Smooth muscle cell (in vitro differentiated cells): ENCODE measurements around the gene HS3ST5. TPM values are rescaled to one million over a fixed set of nuclear protein-coding genes. Genes with fewer than 3 reads are reported as not detected.

Experiments used
- DNase-seq: peaks from one replicate; lab custom pipeline; 2025; ENCODE audit not compliant: unreplicated experiment; lab: John Stamatoyannopoulos, UW
- H2AFZ ChIP-seq: fragments of 200-600 bp; sonication (generic); 2 replicates; pipeline ENCODE4 v1.6.0; 2016; ENCODE audit warnings: antibody characterized with exemption, low read depth, mild to moderate bottlenecking
- H3F3A ChIP-seq: fragments of 200-600 bp; sonication (generic); 2 replicates; pipeline ENCODE4 v1.6.0; 2017; ENCODE audit warnings: antibody characterized with exemption, low read depth
- H3K27ac ChIP-seq: fragments of 200-600 bp; sonication (generic); 2 replicates; pipeline ENCODE4 v1.5.1; 2016; ENCODE audit warnings: low read depth, mild to moderate bottlenecking
- H3K27me3 ChIP-seq: fragments of 200-600 bp; sonication (generic); 2 replicates; pipeline ENCODE4 v1.6.1; 2016; ENCODE audit warnings: low read depth, mild to moderate bottlenecking
- H3K36me3 ChIP-seq: fragments of 200-600 bp; sonication (generic); 2 replicates; pipeline ENCODE4 v1.5.1; 2016; ENCODE audit warnings: low read depth
- H3K4me1 ChIP-seq: fragments of 200-600 bp; sonication (generic); 2 replicates; pipeline ENCODE4 v1.5.1; 2016; ENCODE audit warnings: low read depth
- H3K4me2 ChIP-seq: fragments of 200-600 bp; sonication (generic); 2 replicates; pipeline ENCODE4 v1.6.0; 2016; ENCODE audit warnings: mild to moderate bottlenecking
- H3K4me3 ChIP-seq: fragments of 200-600 bp; sonication (generic); 2 replicates; pipeline ENCODE4 v1.5.1; 2016; ENCODE audit warnings: mild to moderate bottlenecking
- H3K79me2 ChIP-seq: fragments of 200-600 bp; sonication (generic); 2 replicates; pipeline ENCODE4 v1.6.0; 2016; ENCODE audit warnings: low read depth, mild to moderate bottlenecking
- H3K9ac ChIP-seq: fragments of 200-600 bp; sonication (generic); 2 replicates; pipeline ENCODE4 v1.6.0; 2016; ENCODE audit warnings: low read depth
- H3K9me3 ChIP-seq: fragments of 200-600 bp; sonication (generic); replicated peaks from 2 replicates; pipeline ENCODE4 v1.5.1; 2016; ENCODE audit warnings: low read depth
- H4K20me1 ChIP-seq: fragments of 200-600 bp; sonication (generic); 2 replicates; pipeline ENCODE4 v1.6.0; 2016; ENCODE audit warnings: low read depth
- WGBS: methylation state at CpG from one replicate; pipeline ENCODE4 v1.1.7; 2016; ENCODE audit warnings: low lambda C conversion rate; 5-methylcytosine and 5-hydroxymethylcytosine counted together
- polyA plus RNA-seq: library from polyadenylated mRNA; unstranded; fragments of >200 nt; fragmentation: Nextera tagmentation; extraction: Ambion mirVana; gene quantifications from 2 replicates; pipeline ENCODE4 v1.2.1, GENCODE V29; 2016
- total RNA-seq: library from RNA; depleted of rRNA; stranded (reverse); fragments of >200 nt; gene quantifications from 2 replicates; pipeline ENCODE4 v1.2.3, GENCODE V29; 2014
- TF ChIP-seq, protein P1 (sequence below): fragments of 200-600 bp; sonication (generic); IDR thresholded peaks from 2 replicates; pipeline ENCODE4 v1.5.1; 2017; ENCODE audit warnings: borderline replicate concordance, mild to moderate bottlenecking, antibody characterized with exemption; ENCODE audit not compliant: insufficient read depth, poor library complexity, severe bottlenecking

HS3ST5 gene
- total and polyA plus RNA-seq, 2 experiments from 2014 or later, result 0.18 to 0.25 TPM

DNA sequence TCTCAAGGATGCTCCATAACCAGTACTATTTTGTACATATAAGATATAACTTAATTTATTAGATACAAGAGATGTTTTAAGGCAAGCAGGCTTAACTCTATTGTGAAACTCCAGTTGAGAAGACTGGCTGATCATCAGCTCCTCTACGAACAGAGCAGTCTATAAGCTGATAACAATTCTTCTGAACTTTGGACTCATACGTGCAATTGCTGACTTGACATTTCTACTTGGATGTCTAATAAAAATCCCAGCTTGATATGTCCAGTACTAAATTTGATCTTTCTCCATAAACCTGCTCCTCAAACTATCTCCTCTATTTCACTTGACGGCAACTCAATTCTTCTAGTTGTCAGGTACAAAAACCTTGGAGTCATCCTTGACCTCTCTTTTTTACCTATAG is 141.9 kb downstream of the HS3ST5 start:
- WGBS, result 73% methylated on average over 3 of the region's 3 CpGs

DNA sequence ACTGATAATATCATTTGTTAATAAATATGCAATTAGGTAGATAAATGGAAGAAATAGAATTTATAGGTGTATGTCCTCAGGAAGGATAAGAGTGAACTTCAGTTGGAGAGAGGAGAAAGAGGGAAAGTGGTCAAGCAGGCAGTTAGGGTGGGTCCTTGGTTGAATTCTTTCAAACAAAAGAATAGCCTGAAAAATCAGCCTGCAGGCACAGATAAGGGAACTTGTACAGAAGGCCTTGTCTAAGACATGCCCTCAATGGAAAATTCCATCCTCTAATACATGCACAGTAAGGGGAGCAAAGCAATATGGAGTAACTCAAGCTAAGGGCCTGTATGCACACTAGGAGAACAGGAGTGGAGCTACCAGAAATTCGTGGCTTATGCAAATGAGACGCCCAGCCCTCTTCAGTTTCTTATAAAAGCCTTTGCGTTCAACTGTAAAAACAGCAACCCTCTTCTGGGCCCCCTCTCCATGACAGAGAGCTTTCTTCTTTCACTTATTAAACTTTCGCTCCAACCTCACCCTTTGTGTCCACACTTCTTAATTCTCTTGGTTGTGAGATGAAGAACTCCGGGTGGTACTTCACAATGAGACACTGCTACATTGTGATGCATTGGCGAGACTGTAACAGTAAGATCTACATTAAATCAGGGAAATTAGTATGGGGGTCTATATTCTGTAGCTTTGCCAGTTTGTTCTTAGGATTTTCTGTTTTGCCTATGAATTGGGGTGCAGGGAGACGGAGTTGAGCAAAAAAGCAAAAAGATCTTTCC is 147.0 kb downstream of the HS3ST5 start:
- no peaks in the 10 kb centered on the region for H3K79me2 ChIP-seq
- TF ChIP-seq, protein P1, sequence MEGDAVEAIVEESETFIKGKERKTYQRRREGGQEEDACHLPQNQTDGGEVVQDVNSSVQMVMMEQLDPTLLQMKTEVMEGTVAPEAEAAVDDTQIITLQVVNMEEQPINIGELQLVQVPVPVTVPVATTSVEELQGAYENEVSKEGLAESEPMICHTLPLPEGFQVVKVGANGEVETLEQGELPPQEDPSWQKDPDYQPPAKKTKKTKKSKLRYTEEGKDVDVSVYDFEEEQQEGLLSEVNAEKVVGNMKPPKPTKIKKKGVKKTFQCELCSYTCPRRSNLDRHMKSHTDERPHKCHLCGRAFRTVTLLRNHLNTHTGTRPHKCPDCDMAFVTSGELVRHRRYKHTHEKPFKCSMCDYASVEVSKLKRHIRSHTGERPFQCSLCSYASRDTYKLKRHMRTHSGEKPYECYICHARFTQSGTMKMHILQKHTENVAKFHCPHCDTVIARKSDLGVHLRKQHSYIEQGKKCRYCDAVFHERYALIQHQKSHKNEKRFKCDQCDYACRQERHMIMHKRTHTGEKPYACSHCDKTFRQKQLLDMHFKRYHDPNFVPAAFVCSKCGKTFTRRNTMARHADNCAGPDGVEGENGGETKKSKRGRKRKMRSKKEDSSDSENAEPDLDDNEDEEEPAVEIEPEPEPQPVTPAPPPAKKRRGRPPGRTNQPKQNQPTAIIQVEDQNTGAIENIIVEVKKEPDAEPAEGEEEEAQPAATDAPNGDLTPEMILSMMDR, result no peak
- DNase-seq, result no peak
- H3K9me3 ChIP-seq, result no peaks in the 10 kb centered on the region
- no peaks in the 10 kb centered on the region for H4K20me1 ChIP-seq
- no peaks in the 10 kb centered on the region for H3F3A ChIP-seq
- H2AFZ ChIP-seq, result no peak overlapping the region
- H3K27me3 ChIP-seq, result no peaks in the 10 kb centered on the region
- 88% methylated on average over 7 of the region's 7 CpGs for WGBS
- no peak overlapping the region for H3K4me2 ChIP-seq
- H3K36me3 ChIP-seq, result no peaks in the 10 kb centered on the region
- H3K27ac ChIP-seq, result no peak overlapping the region
- H3K9ac ChIP-seq, result no peak overlapping the region
- no peak overlapping the region for H3K4me3 ChIP-seq
- peaks cover 11% of the 10 kb centered on the region for H3K4me1 ChIP-seq

More for the DNA sequence above, 141.9 kb downstream of the HS3ST5 start:
- Histone ChIP-seq H3K79me2 (no peaks in the 10 kb centered on the region), H3K4me1 (peaks cover 5% of the 10 kb centered on the region), H4K20me1 (no peaks in the 10 kb centered on the region), H3K36me3 (no peaks in the 10 kb centered on the region), H2AFZ (no peak overlapping the region), H3K27ac (no peak overlapping the region), H3K9me3 (no peaks in the 10 kb centered on the region), H3K4me3 (no peak overlapping the region), H3F3A (no peaks in the 10 kb centered on the region), H3K9ac (no peak overlapping the region), H3K4me2 (no peak overlapping the region), H3K27me3 (no peaks in the 10 kb centered on the region)
- no peak for DNase-seq
- TF ChIP-seq, protein P1, result no peak

DNA sequence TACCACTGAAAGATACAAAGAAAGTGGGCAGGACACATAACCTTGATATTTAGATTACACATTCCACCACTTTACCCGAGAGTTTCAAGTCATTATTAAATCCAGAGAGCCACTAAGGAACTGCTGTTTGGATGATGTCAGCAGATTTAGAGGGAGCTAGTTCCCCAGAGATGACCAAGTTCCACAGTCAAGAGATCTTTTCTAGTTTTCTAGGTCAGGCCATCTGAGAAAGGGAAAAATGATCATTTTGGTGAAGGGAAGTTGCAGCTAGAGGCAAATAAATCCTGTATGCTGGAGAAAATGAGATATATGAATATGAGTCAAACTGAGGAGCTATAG is 147.8 kb downstream of the HS3ST5 start:
- TF ChIP-seq, protein P1, result no peak
- no peak for DNase-seq
- no peak overlapping the region for H3K27ac ChIP-seq
- H3K9ac ChIP-seq, result no peak overlapping the region
- H3K9me3 ChIP-seq, result no peaks in the 10 kb centered on the region
- no peak overlapping the region for H3K4me3 ChIP-seq
- H3K79me2 ChIP-seq, result no peaks in the 10 kb centered on the region
- no peak overlapping the region for H2AFZ ChIP-seq
- no peaks in the 10 kb centered on the region for H4K20me1 ChIP-seq
- peaks cover 11% of the 10 kb centered on the region for H3K4me1 ChIP-seq
- no peaks in the 10 kb centered on the region for H3F3A ChIP-seq
- no peaks in the 10 kb centered on the region for H3K36me3 ChIP-seq
- WGBS, result 52% methylated on average over 1 of the region's 1 CpG
- H3K4me2 ChIP-seq, result no peak overlapping the region
- no peaks in the 10 kb centered on the region for H3K27me3 ChIP-seq
